ENCODE results near the gene PACRG.

GRCh38 chr6:163190786-163191185 is 463.0 kb downstream of the PACRG start:
- TF ChIP-seq CTCF (IDR thresholded peaks at IDR 0.05; ENCODE audit: low read depth, low read length, missing input control), result no peak
- no peak for TF ChIP-seq JUND (IDR thresholded peaks at IDR 0.05)
- no peak for TF ChIP-seq REST (IDR thresholded peaks at IDR 0.05)
- TF ChIP-seq RAD21 (IDR thresholded peaks at IDR 0.05), result no peak
- no peak for TF ChIP-seq RXRA (IDR thresholded peaks at IDR 0.05)
- TF ChIP-seq FOXA1 (IDR thresholded peaks at IDR 0.05), result no peak
- TF ChIP-seq TAF1 (conservative IDR thresholded peaks at IDR 0.05), result no peak
